HG03439 (cell line): ENCODE measurements around the gene SPR.

Source experiments
- ATAC-seq: cut with Tn5 transposase; IDR thresholded peaks from one replicate; pipeline ENCODE4 v1.9.1; 2021; ENCODE audit warnings: mild to moderate bottlenecking, moderate library complexity; ENCODE audit not compliant: unreplicated experiment

The SPR gene

DNA sequence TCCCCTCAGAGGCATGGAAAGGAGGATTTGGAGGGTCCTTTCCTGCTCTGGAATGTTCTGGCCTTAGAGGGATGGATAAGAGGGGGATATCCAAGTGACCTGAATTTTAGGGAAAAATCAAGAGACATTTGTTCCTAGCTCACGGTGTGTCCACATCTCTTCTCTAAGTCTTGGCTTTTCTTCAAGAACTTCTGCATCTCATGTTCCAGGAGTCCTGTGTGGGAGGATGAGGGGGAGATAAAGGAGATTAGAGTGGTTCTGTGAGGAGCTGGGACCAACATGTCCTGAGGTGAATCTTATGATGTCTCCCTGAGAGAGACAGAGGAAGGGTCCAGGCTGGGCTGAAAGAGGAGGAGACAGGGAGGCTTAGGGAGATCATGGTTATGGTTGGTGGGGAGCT lies 41.8 kb downstream of the SPR start:
- ATAC-seq: no peak

DNA sequence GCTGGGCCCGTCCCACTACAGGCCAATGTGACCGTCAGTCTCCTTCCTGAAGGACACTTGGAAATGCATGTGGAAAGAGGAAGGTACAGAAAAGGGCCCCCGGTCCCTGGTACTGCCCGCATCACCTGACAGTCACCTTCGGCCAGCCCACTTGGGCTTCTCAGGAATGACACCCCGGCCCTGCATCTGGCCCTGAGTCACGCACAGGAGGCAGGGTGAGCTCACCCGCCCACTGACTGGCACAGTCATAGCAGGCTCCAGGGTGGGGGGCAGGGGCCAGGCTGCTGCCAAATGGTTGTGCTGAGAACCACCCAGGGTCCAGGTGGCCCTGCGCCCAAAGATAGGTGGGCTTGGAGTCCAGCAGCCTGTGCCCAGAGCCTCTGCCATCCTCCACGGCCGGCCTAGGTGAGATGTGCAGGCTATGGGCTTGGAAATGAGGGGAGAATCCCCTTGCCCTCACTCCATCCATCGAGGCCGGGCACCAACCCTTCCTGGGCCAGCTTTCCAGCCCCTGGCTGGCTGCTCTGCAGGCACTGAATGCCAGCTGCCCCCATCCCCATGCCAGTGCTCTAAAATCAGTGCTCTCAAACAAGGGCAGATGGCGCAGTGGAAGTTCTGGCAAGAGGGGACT lies 44.2 kb downstream of the SPR start:
- ATAC-seq: no peak

- ATAC-seq: no peak
Measured at GRCh38 chr2:72932045-72932740, 45.0 kb downstream of the SPR start.

- no peak for ATAC-seq
Measured at GRCh38 chr2:72932805-72933204, 45.6 kb downstream of the SPR start.

- no peak for ATAC-seq
Measured at GRCh38 chr2:72933207-72933606, 46.0 kb downstream of the SPR start.

DNA sequence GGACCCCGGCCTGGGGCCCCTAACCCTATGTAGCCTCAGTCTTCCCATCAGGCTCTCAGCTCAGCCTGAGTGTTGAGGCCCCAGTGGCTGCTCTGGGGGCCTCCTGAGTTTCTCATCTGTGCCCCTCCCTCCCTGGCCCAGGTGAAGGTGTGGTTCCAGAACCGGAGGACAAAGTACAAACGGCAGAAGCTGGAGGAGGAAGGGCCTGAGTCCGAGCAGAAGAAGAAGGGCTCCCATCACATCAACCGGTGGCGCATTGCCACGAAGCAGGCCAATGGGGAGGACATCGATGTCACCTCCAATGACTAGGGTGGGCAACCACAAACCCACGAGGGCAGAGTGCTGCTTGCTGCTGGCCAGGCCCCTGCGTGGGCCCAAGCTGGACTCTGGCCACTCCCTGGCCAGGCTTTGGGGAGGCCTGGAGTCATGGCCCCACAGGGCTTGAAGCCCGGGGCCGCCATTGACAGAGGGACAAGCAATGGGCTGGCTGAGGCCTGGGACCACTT lies 46.5 kb downstream of the SPR start:
- ATAC-seq: no peak

GRCh38 chr2:72934683-72935610 lies 47.7 kb downstream of the SPR start:
- ATAC-seq: no peak

- no peak for ATAC-seq
Measured at GRCh38 chr2:72935611-72935957, 48.4 kb downstream of the SPR start.

DNA sequence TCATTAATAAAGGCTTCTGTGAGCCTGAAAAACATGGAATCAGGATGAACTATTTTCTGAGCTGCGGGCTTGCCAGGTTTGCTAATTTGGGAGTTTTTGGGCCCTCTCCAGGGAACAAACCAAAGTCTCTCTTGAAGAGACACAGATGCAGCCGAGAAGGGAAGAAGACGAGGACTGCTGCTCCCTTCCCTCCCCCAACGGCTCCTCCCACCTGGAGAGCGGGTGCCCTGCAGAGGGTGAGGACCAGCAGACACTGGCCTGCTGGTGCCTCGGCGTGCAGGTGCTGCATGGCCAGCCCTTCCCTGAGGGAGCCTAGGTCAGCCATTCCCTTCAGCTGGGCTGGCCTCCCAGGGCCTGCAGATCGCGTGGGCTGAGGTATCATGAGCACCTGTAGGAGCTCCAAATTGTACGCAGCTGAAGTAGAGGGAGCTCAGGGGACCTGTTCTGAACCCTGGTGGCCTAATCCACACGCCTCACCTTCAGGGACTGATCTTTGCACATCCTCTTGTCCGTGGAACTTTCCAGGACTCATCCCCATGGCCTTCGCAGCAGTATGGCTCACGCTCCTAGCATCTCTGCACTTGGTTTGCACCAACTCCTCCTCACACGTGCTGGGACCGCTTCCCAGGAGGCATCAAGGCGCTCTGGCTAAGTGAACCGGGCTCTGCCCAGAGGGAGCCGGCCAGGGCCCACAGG lies 49.6 kb downstream of the SPR start:
- ATAC-seq: no peak

DNA sequence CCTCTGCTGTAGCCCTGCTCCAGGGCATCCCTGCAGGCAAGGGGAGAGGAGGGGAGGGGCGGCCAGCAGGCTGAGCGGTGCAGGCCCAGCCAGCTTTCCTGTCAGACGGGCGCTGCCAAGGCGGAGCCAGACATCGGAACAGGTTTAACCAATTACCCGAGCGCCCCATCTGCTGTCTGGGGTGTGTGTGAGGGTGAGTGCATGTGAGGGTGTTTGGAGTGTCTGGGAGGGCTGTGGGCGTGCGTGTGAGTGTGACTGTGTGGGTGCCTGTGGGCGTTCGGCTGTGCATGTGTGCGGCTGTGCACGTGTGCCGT lies 50.1 kb downstream of the SPR start:
- ATAC-seq: no peak

- no peak for ATAC-seq
Measured at GRCh38 chr2:72938455-72938854, 51.2 kb downstream of the SPR start.

DNA sequence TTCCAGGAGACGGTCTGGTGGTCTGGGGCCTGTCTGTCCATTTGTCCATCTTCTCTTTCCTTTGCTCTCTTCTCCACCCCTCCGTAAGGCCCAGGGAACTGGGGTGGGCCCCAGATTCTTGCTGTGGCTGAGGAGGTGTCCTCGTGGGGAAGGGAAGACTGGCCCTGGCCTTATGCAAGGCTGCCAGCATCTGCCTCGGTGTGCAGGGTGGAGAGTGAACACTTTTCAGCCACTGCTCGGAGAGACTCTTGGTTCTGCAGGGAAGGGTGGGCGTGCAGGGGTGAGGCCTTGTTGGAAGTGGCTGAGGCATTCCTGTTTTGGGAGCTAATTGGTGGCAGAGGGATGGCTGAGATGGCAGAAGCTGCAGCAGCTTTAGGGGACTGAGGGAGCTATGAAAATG lies 53.2 kb downstream of the SPR start:
- ATAC-seq: no peak

DNA sequence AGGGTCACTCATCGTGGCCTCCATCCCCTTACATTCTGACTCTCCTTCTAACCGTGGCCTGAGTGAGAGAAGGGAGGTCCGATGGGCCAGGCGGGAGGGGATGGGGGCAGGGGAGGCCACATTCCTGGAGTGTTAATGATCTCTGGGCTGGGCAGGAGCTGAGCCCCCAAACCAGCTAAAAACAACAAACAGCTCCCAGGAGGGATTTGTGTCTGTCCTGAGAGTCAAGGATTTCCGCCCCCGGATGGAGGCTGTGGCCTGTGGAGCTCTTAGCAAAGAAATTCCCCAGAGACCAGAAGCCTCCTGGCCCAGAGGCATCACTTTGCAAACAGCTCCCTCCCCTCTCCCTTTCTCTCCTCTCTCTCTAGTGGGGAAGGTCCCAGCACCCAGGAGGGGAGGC lies 53.6 kb downstream of the SPR start:
- no peak for ATAC-seq
